Measurements from ENCODE around the gene SLC50A1.

The SLC50A1 gene

DNA sequence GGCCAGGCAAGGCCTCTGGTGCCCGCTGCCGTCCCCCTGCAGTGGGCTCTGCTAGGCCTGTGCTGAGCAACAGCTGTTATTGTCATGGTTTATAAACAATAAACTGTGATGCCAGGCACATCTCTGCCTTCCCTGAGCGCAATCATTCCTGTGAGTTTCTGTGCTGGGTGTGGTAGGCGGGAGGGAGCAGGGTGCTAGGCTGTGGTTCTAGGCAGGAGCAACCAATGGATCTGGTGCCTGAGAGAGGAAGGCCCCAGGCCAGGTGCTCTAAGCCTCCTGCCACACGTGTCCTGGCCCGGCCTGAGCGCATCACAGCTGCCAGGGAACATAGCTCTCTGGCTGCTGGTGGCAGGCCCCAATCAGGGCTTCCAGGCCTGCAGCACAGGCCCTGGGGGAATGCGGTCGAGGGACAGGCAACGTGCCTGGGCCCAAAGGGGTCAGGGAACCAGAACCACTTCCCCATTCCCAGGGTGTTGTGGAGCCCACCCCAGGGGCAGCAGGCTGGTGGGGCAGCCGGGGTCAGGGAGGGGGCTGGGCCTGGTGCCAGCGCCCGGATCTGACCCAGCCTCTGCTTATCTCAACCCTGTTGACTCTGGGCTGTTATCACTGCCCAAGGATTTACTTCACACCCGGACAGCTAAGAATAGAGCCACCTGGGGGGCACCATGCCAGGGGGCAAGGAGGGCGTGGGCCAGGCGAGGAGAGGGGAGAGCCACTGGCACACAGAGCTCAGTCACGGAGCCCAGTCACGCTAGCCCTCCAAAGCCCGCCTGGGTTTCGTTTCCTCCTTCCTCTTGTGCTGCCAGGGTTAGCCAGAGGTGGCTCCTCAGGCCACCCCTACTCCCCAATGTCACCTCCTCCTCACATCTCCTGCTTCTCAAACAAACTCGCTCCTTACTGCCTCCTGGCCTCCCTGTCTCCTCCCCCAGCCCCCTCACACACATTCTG is 49.5 kb downstream of the SLC50A1 start:
- peak; percentile 68 for DNase-seq (ENCODE audit: low read depth)

DNA sequence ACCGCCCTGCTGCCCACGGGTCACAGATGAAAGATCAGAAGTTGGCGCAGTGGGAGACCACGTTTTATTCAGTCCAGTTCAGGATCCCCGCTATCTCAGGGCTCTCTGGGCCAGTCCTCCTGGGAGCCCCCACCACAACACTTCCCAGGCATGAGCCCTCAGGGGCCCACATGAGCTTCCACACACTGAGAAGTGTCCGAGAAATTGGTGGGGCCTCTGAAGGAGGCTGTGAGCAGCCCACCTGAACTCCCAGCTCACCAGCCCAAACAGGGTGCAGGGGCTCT is 50.1 kb downstream of the SLC50A1 start:
- no peak for DNase-seq (ENCODE audit: low read depth)

GRCh38 chr1:155186067-155186793 is 50.6 kb downstream of the SLC50A1 start:
- DNase-seq (ENCODE audit: low read depth): no peak

DNA sequence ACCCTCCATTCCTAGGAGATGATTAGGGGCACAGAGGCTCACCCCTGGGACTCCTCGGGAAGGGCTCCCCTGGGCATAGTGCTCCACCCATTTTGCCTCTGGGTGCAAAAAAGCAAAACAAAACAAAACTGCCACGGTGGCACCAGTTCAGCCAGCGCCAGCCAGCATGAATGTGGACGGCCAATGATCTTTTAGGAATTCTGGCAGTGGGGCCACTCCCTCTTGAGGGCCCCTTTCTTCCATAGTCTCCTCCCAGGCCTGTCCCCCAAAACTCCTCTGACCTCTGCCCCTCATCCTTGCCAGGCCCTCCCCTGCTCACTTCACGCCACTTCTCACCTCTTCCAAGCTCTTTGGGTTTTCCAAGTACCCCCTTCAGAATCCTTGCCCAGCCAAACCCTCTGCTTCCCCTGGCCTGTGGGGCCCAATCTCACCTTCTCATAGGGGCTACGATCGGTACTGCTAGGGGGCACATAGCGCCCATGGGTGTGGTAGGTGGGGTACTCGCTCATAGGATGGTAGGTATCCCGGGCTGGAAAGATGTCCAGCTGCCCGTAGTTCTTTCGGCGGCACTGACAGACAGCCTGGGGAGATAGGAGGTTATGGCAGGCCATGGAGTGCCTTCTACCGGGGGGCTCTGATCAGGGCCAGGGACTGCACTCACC is 51.3 kb downstream of the SLC50A1 start:
- DNase-seq (ENCODE audit: low read depth): no peak

- no peak for DNase-seq (ENCODE audit: low read depth)
Measured at GRCh38 chr1:155187456-155187891, 51.8 kb downstream of the SLC50A1 start.

GRCh38 chr1:155188268-155188667 is 52.6 kb downstream of the SLC50A1 start:
- no peak for DNase-seq (ENCODE audit: low read depth)

Data from CMK (cell line).